K562 (cell line): ENCODE measurements around the gene TRAP1. TPM values are rescaled to one million over a fixed set of nuclear protein-coding genes. Genes with fewer than 3 reads are reported as not detected.

Experiments used
- ATAC-seq: fragments of 200-7000 bp; cut with Tn5 transposase; 3 replicates; pipeline ENCODE4 v1.9.1; 2020; ENCODE audit warnings: moderate library complexity
- BruUV-seq: library from RNA; stranded (reverse); fragments of 400-500 nt; replicated peaks from 2 replicates; lab custom pipeline; 2021; lab: Mats Ljungman, UMichigan
- CTCF ChIA-PET: fragments of 300-600 bp; formaldehyde crosslinking; extraction: SDS; loops from one replicate; lab custom pipeline; 2021; ENCODE audit warnings: low intra/inter-chr PET ratio; lab: Yijun Ruan, JAX
- POLR2A ChIA-PET: fragments of 300-600, 350-650 bp; sonication (Branson Sonifier 250); formaldehyde crosslinking; extraction: SDS; loops from one replicate; lab custom pipeline; 2021; ENCODE audit warnings: antibody characterized with exemption, inconsistent platforms; lab: Yijun Ruan, JAX
- DNase-seq, 4 experiments: peaks; one replicate each; pipeline versions ENCODE4 v3.0.0 to v3.0.0-alpha.2; 2011 to 2018; ENCODE audit warnings: low spot score in 3 of 4, mixed read lengths in 3 of 4; ENCODE audit errors: extremely low read depth in 1 of 4
- FAIRE-seq: peaks from 2 replicates; lab custom pipeline; 2011; peaks lifted over from hg19 to GRCh38; lab: Jason Lieb, UNC
- H2AFZ ChIP-seq: 2 replicates; pipeline ENCODE4 v1.6.0; 2011; ENCODE audit warnings: low read depth, low read length, control low read depth, inconsistent platforms
- H3K27ac ChIP-seq: fragments of 200-600 bp; 3 replicates; pipeline ENCODE4 v1.8.0; 2011; ENCODE audit warnings: low read depth, mild to moderate bottlenecking, control low read depth, inconsistent platforms, low read length, moderate library complexity, mixed read lengths; ENCODE audit errors: extremely low read depth
- H3K27me3 ChIP-seq, 2 experiments: fragments of 300-600 bp in 1 of 2; 2 replicates in 1 of 2; 3 replicates in 1 of 2; pipeline versions ENCODE4 v1.6.0 to v1.8.0; 2011; ENCODE audit warnings: inconsistent platforms in 2 of 2, low read length in 2 of 2, mild to moderate bottlenecking in 1 of 2, mixed read lengths in 1 of 2, moderate library complexity in 1 of 2; ENCODE audit not compliant: control insufficient read depth in 2 of 2, insufficient read depth in 2 of 2
- H3K36me3 ChIP-seq: fragments of 300-600 bp; 3 replicates; pipeline ENCODE4 v1.8.0; 2011; ENCODE audit warnings: mild to moderate bottlenecking, low read length, inconsistent platforms; ENCODE audit not compliant: control insufficient read depth, insufficient read depth
- H3K4me1 ChIP-seq, 2 experiments: fragments of 200-600 bp in 1 of 2; replicated peaks in 1 of 2; 2 replicates in 1 of 2; 3 replicates in 1 of 2; pipeline versions ENCODE4 v1.5.1 to v1.8.0; 2011; ENCODE audit warnings: inconsistent platforms in 2 of 2, low read length in 2 of 2, mild to moderate bottlenecking in 1 of 2, mixed read lengths in 1 of 2, moderate library complexity in 1 of 2; ENCODE audit not compliant: control insufficient read depth in 2 of 2, insufficient read depth in 2 of 2
- H3K4me2 ChIP-seq: 2 replicates; pipeline ENCODE4 v1.6.1; 2011; ENCODE audit warnings: low read length, control low read depth, inconsistent platforms, mixed read lengths; ENCODE audit not compliant: insufficient read depth
- H3K4me3 ChIP-seq: fragments of 200-600 bp; sonication (generic), shearing (Covaris generic); 2 replicates; pipeline ENCODE4 v1.5.1; 2016; ENCODE audit warnings: control low read depth, inconsistent platforms
- H3K79me2 ChIP-seq: fragments of 200-600 bp; 3 replicates; pipeline ENCODE4 v1.8.0; 2011; ENCODE audit warnings: low read length, inconsistent platforms; ENCODE audit not compliant: control insufficient read depth, insufficient read depth
- H3K9ac ChIP-seq, 2 experiments: 2 replicates each; pipeline versions ENCODE4 v1.6.0 to v1.6.1; 2011; ENCODE audit warnings: low read depth in 2 of 2, low read length in 2 of 2, control low read depth in 1 of 2, inconsistent platforms in 1 of 2, mild to moderate bottlenecking in 1 of 2, mixed read lengths in 1 of 2; ENCODE audit not compliant: insufficient read depth in 1 of 2
- H3K9me1 ChIP-seq: one replicate; pipeline ENCODE4 v1.6.0; 2011; ENCODE audit warnings: inconsistent platforms, mild to moderate bottlenecking, low read length, moderate library complexity; ENCODE audit not compliant: control insufficient read depth, insufficient read depth
- H3K9me3 ChIP-seq: replicated peaks from 2 replicates; pipeline ENCODE4 v1.5.1; 2011; ENCODE audit warnings: low read depth, low read length, inconsistent platforms; ENCODE audit not compliant: control insufficient read depth, insufficient read depth
- H4K20me1 ChIP-seq: replicated peaks from 2 replicates; pipeline ENCODE4 v1.6.1; 2011; ENCODE audit warnings: low read length, inconsistent platforms, mixed read lengths; ENCODE audit not compliant: control insufficient read depth, insufficient read depth
- ARID1B ChIP-seq: fragments of 450-650 bp; IDR thresholded peaks from 2 replicates; pipeline ENCODE4 v1.6.1; 2016; ENCODE audit warnings: antibody characterized with exemption, mild to moderate bottlenecking, inconsistent platforms
- ETV1 ChIP-seq: fragments of 450-650 bp; conservative IDR thresholded peaks from 2 replicates; pipeline ENCODE4 v1.6.1; 2016; ENCODE audit warnings: missing genetic modification characterization, control low read depth, low read depth, missing compliant biosample characterization
- FUS ChIP-seq: fragments of 200-400 bp; formaldehyde crosslinking; optimal IDR thresholded peaks from 2 replicates; pipeline ENCODE3; 2017; ENCODE audit warnings: low read depth, low read length
- KDM1A ChIP-seq, 2 experiments: fragments of 450-650 bp; IDR thresholded peaks; 2 replicates each; pipeline ENCODE4 v1.6.1; 2016; ENCODE audit warnings: mild to moderate bottlenecking in 2 of 2
- KLF10 ChIP-seq: fragments of 250-450 bp; sonication (Bioruptor Pico); IDR thresholded peaks from 2 replicates; pipeline ENCODE4 v1.6.1; 2021; ENCODE audit warnings: matching md5 sums
- MTA1 ChIP-seq: fragments of 450-650 bp; IDR thresholded peaks from 2 replicates; pipeline ENCODE4 v1.6.1; 2017; ENCODE audit warnings: borderline replicate concordance
- PHB2 ChIP-seq: fragments of 450-650 bp; IDR thresholded peaks from 2 replicates; pipeline ENCODE4 v1.6.1; 2017; ENCODE audit warnings: low read depth
- PHF20 ChIP-seq: fragments of 450-650 bp; IDR thresholded peaks from 2 replicates; pipeline ENCODE4 v1.6.1; 2018; ENCODE audit not compliant: partially characterized antibody
- PHF8 ChIP-seq: fragments of 200-600 bp; sonication (generic); IDR thresholded peaks from 2 replicates; pipeline ENCODE4 v1.6.1; 2012; ENCODE audit warnings: mixed run types, mild to moderate bottlenecking, inconsistent platforms, low read length, moderate library complexity, borderline replicate concordance
- POLR2G ChIP-seq: fragments of 200-400 bp; formaldehyde crosslinking; IDR thresholded peaks from 2 replicates; pipeline ENCODE4 v1.6.1; 2017; ENCODE audit warnings: low read depth, mild to moderate bottlenecking, antibody characterized with exemption, low read length, moderate library complexity
- TCF7L2 ChIP-seq: fragments of 150-350 bp; IDR thresholded peaks from 2 replicates; pipeline ENCODE4 v1.6.1; 2016; ENCODE audit warnings: low read depth, mild to moderate bottlenecking, low read length, moderate library complexity
- U2AF2 ChIP-seq: fragments of 200-400 bp; formaldehyde crosslinking; optimal IDR thresholded peaks from 2 replicates; pipeline ENCODE3; 2017; ENCODE audit warnings: low read depth, mild to moderate bottlenecking, low read length
- ZBED1 ChIP-seq: IDR thresholded peaks from 2 replicates; pipeline ENCODE4 v1.6.1; 2014
- ZNF311 ChIP-seq: fragments of 250-450 bp; sonication (Bioruptor Pico); IDR thresholded peaks from 2 replicates; pipeline ENCODE4 v1.4.0; 2020; ENCODE audit warnings: mild to moderate bottlenecking, moderate library complexity
- ZNF583 ChIP-seq: fragments of 250-450 bp; sonication (Bioruptor Pico); IDR thresholded peaks from 2 replicates; pipeline ENCODE4 v1.4.0; 2020
- WGBS: fragments of 100-300 bp; shearing (Covaris generic); methylation state at CpG from one replicate; pipeline ENCODE4 v1.1.6; 2016; ENCODE audit warnings: low coverage, mixed read lengths; ENCODE audit not compliant: insufficient coverage; ENCODE audit errors: missing lambda C conversion rate; 5-methylcytosine and 5-hydroxymethylcytosine counted together
- in situ Hi-C: fragments of 300-500 bp; cut with MboI; formaldehyde crosslinking; loops from 4 replicates; pipeline ENCODE4 v1.15.0; 2018; ENCODE audit warnings: inconsistent platforms, mixed read lengths
- intact Hi-C: fragments of 100-400 bp; cut with micrococcal nuclease; formaldehyde crosslinking; loops from 2 replicates; pipeline ENCODE4 v1.14.2; 2022
- polyA plus RNA-seq, 8 experiments: library from polyadenylated mRNA; depleted of rRNA in 4 of 8; stranded (reverse) in 5 of 8; unstranded in 3 of 8; fragments of >200 nt; fragmentation: Nextera tagmentation in 2 of 8; fragmentation: Illumina TruSeq in 1 of 8; extraction: Ambion mirVana in 2 of 8; extraction: Trizol in 1 of 8; gene quantifications; 2 replicates each; pipeline versions ENCODE4 v1.2.1 to v1.2.3, GENCODE V29; 2011 to 2014; ENCODE audit warnings: inconsistent platforms in 1 of 8, missing spikeins in 1 of 8
- total RNA-seq, 7 experiments: library from RNA; depleted of rRNA in 6 of 7; stranded (reverse); fragments of >200 nt in 6 of 7; fragmentation: Illumina TruSeq in 2 of 7; extraction: Trizol in 2 of 7; gene quantifications; 2 replicates each; pipeline versions ENCODE4 v1.2.1 to v1.2.3, GENCODE V29; 2011 to 2021; ENCODE audit warnings: low replicate concordance in 1 of 7
- TF ChIP-seq, protein P1 (sequence below): sonication (generic); formaldehyde crosslinking; IDR thresholded peaks from 2 replicates; pipeline ENCODE4 v1.9.0; 2022; ENCODE audit warnings: mild to moderate bottlenecking, missing genetic modification reagents
- TF ChIP-seq, protein P2 (sequence below): fragments of 200-800 bp; sonication (Bioruptor generic); IDR thresholded peaks from 2 replicates; pipeline ENCODE4 v1.6.1; 2017; ENCODE audit warnings: missing genetic modification characterization, missing compliant biosample characterization
- TF ChIP-seq, protein P3 (sequence below): sonication (generic); formaldehyde crosslinking; IDR thresholded peaks from 2 replicates; pipeline ENCODE4 v1.8.0; 2022; ENCODE audit warnings: missing genetic modification reagents, mild to moderate bottlenecking, moderate library complexity, borderline replicate concordance

Gene TRAP1
- total and polyA plus RNA-seq, 9 of the 15 experiments (the other 6 are each of a cell fraction or from before 2014, with no cell fraction given): 19.1 to 436 (median 301) TPM

DNA sequence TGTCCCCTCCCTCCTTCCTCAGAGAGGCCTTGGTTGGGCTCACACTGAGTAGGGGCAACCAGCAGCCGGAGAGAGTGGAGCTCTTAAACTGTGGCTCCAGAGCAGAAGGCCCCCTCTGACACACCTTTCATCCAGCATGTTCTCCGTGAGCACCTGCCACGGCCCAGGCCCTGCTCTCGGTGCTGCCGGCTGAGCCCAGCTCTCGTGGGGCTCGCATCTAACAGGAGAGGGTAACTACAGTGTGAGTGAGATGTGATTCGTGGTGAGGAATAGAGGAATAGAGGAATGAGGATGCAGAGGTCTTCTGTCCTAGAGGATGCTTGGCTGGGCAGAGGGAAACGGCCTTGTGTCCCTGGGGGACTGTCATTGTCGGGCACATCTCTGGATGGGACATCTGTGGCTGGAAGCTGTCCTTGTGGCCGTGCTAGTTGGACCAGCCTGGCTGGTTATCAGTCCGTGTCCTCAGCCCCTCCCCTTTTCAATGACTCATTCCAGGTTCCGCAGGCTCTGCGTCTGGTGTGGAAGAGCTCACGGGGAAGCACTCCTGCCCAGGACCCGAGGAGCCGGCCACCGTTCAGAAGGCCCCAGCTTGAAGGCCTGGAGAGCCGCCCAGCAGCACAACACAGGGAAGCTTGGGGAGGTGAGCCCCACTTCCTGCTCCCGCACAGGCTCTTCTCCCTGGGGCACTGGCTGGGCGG lies 74.8 kb downstream of the TRAP1 start:
- ChIA-PET POLR2A (interaction anchor here (0.5 to 1.9 kb wide), 6 partner anchors 12 to 287 kb away, joined by 3 to 6 read pairs (median 4); no protein-coding TSS in a partner anchor), CTCF (no interaction called here)
- Histone ChIP-seq H2AFZ (peak overlapping the region; percentile 7; the same call in 1 of the 2 replicates), H3K9me1 (no peaks in the 10 kb centered on the region), H3K4me3 (no peak overlapping the region), H3K79me2 (no peaks in the 10 kb centered on the region), H3K4me2 (peak overlapping the region; percentile 13; the same call in 1 of the 2 replicates), H4K20me1 (no peaks in the 10 kb centered on the region), H3K27me3 (no peaks in the 10 kb centered on the region), H3K27ac (no peak overlapping the region), H3K9me3 (no peaks in the 10 kb centered on the region), H3K9ac (peak overlapping the region in 1 of 2 experiments; percentile 82; a peak in 2 of 4 replicates), H3K4me1 (peaks cover 38 to 49% of the 10 kb centered on the region in 2 experiments), H3K36me3 (no peaks in the 10 kb centered on the region)
- intact Hi-C loops (no loop called here), in situ Hi-C loops (no loop called here)
- WGBS: 24% methylated on average over 21 of the region's 21 CpGs
- FAIRE-seq (peak; percentile 97), ATAC-seq (peak; percentile 93), DNase-seq (peak; percentile 86 to 89 (median 87))
- BruUV-seq: no TSS peak
- peak; percentile 67 for TF ChIP-seq ARID1B
- no peak for TF ChIP-seq PHB2
- no peak for TF ChIP-seq ETV1 (tag)
- TF ChIP-seq, protein P1, sequence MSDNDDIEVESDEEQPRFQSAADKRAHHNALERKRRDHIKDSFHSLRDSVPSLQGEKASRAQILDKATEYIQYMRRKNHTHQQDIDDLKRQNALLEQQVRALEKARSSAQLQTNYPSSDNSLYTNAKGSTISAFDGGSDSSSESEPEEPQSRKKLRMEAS (CRISPR knock-in tag): 0 out of 2 replicates have a peak, but pooled peaks have one; percentile 44
- TF ChIP-seq PHF20: no peak
- no peak for TF ChIP-seq MTA1
- no peak for TF ChIP-seq ZNF311 (CRISPR knock-in tag)
- TF ChIP-seq KLF10 (CRISPR knock-in tag): no peak
- TF ChIP-seq, protein P2, sequence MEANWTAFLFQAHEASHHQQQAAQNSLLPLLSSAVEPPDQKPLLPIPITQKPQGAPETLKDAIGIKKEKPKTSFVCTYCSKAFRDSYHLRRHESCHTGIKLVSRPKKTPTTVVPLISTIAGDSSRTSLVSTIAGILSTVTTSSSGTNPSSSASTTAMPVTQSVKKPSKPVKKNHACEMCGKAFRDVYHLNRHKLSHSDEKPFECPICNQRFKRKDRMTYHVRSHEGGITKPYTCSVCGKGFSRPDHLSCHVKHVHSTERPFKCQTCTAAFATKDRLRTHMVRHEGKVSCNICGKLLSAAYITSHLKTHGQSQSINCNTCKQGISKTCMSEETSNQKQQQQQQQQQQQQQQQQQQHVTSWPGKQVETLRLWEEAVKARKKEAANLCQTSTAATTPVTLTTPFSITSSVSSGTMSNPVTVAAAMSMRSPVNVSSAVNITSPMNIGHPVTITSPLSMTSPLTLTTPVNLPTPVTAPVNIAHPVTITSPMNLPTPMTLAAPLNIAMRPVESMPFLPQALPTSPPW (CRISPR knock-in tag): peak; percentile 65
- TF ChIP-seq POLR2G: peak; percentile 47; the same call in 1 of the 2 replicates
- no peak for TF ChIP-seq U2AF2
- TF ChIP-seq, protein P3, sequence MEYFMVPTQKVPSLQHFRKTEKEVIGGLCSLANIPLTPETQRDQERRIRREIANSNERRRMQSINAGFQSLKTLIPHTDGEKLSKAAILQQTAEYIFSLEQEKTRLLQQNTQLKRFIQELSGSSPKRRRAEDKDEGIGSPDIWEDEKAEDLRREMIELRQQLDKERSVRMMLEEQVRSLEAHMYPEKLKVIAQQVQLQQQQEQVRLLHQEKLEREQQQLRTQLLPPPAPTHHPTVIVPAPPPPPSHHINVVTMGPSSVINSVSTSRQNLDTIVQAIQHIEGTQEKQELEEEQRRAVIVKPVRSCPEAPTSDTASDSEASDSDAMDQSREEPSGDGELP (CRISPR knock-in tag): peak; percentile 56
- TF ChIP-seq ZNF583 (CRISPR knock-in tag): no peak
- no peak; the same call in 1 of the 2 replicates for TF ChIP-seq PHF8
- TF ChIP-seq KDM1A (IDR thresholded peaks at IDR 0.05): peak in 1 of 2 experiments; percentile 39; a peak in 1 of 4 replicates
- TF ChIP-seq ZBED1: no peak
- TF ChIP-seq TCF7L2: no peak
- TF ChIP-seq FUS: no peak
